GM19025 (cell line): Measurements from ENCODE around the gene RBFOX2.

ENCODE experiments used
- ATAC-seq: cut with Tn5 transposase; IDR thresholded peaks from one replicate; pipeline ENCODE4 v1.9.1; 2021; ENCODE audit warnings: mild to moderate bottlenecking, low read depth, moderate library complexity; ENCODE audit not compliant: unreplicated experiment

Gene RBFOX2

DNA sequence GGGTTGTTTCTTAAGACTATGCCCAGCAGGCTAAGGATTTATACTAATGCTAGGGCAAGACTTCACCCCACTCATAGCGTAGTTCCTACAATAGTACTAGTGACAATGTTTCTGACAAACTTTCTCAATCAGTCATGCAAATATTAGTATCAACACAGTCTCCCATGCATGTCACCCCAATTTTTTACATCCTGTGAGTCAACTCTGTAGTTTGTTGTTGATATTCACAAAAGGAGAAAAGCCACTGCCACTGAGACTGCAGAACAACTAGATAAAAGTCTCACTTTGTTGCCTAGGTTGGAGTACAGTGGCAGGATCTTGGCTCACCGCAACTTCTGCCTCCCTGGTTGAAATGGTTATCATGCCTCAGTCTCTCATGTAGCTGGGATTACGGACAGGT is 155.2 kb downstream of the RBFOX2 start:
- ATAC-seq = no peak

DNA sequence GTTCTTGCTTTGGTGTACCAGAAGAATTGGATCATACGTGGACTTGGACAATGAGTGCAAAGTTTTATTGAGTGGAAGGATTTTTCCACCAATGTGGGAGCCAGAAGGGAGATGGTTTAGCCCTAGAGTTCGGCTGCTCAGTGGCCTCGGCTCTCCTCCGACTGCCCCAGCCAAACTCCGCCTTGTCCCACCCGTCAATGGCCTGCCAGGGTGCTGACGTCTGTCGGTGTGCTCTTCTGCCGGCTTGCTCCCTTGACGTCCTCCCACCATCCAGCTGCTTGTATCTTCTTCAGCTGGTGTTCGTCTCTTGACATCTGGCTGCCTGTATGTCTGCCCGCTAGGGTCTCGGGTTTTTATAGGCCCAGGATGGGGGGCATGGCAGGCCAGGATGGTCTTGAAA is 156.2 kb downstream of the RBFOX2 start:
- ATAC-seq = no peak

DNA sequence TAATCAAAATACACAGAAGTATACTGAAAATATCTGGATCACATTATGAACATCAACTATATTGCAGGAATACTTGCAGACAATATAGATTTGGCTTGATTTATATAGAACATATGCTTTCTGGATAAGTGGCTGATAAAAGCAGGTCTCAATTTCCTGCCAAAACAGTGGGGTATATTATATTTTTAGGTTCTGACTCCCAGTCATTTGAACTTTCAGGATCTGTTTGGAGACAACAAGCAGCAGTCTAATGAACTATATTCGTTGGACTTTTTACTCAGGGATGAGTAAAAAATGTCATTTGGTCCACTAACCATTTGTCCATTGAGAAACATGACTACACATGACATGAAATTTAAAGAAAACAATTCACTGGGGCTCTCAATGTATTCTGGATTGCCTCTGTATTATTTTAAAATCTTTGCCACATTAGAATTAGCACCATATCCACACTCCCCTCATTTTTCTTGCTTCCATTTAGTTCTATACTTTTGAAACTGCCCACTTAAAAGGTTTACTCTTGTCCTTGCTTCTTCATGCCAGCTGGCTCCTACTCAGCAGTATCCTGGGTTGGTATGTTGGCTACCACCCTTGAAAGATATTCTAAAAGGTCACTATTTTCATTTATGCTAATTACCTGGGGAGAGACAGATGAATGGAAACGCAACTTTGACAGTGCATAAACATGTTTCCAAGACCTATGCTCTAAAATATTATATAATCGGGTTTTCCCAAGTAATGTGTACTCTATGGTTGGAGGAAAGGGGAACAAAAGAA is 157.9 kb downstream of the RBFOX2 start:
- no peak for ATAC-seq

DNA sequence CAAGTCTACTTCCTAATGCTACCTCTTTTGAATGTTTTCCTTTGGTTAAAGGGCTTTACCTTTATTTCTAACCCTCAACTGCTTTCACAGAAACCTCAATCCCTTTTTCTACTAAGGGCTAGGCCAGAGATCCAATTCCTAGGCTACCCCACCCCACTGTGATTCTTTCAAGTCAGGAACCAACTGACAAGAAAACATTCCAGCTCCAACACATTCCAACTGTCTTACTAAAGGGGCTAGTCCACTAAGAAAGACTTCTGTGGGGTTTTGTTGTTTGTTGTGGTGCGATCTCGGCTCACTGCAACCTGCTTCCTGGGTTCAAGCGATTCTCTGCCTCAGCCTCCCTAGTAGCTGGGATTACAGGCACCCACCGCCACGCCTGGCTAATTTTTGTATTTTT is 159.7 kb downstream of the RBFOX2 start:
- no peak for ATAC-seq

DNA sequence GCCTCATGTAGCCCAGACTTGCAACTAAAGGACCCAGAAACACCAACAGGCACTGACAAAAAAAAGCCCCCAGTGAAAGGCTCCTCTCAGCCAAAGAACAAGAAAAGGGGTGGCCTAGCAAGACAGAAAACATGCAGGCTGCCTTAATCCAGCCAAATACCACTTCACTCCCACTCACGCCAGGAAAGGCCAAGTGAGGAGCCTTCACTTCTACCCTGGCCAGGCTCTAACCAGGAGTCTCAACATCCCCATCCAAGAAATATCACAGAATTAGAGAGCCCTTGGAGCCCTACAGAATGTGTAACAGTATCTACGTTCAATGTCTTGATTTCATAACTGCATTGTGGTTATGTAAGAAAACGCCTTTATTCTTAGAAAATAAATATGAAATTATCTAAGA is 162.0 kb downstream of the RBFOX2 start:
- no peak for ATAC-seq

DNA sequence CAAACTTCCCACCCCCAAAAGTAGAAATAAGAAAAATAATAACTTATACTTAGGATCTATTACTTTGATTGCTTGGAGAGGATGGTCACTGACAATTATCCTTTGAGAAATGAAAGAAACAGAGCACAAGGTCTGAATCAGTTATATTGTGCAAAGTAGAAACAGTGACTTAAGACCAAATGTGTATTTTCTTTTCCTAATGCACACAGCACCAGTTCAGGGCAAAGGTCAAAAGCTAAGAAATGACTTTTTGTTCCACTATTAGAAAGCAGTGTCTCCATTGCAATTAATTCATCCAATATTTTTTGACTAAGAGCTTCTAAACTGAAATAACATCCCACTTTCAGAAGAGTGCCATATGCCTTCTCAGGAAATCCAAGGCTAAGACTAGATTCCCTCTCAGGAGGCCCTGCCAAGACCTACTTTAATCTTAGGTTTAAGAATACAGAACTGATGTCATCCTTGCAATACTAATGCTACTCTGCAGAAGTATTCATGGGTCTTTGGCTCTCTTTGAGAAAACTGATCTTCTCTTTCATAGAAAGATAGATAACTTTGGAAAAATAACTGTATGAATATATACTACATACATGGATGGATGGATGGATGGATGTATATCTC is 164.0 kb downstream of the RBFOX2 start:
- ATAC-seq = no peak

DNA sequence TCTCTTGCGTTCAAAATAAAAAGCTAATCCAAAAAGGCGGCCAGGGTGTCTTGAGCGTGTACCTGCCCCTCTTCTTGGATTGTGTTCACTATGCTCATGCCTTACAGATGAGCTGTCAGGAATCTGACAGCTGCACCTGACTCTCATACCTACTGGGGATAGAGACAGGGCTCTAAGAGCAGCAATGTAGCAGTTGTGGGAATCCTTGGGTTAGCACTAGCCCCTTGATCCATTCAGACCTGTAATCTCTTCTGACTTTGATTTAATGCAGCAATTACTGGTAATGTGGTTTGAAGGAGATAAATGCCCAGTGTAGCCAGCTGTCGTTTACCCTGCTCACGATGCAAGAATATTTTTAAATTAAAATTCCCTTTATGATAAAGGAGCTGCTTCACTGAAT is 165.2 kb downstream of the RBFOX2 start:
- no peak for ATAC-seq

DNA sequence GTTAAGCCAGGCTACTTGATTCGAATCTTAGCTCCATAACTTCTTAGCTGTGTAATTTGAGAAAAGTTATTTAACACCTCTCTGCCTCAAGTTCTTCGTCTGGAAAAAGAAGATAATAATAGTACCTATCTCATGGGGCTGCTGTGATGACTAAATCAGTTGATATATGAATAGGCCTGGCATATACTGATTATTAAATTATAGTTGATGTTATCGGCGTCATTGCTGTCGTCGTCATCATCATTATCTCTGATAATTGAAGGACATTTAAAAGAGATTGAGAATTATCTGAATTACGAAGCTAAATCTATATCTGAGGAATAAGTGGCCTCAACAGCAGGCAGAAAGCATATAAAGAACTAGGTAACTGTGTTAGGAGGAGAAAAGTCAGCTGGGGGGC is 165.9 kb downstream of the RBFOX2 start:
- no peak for ATAC-seq

DNA sequence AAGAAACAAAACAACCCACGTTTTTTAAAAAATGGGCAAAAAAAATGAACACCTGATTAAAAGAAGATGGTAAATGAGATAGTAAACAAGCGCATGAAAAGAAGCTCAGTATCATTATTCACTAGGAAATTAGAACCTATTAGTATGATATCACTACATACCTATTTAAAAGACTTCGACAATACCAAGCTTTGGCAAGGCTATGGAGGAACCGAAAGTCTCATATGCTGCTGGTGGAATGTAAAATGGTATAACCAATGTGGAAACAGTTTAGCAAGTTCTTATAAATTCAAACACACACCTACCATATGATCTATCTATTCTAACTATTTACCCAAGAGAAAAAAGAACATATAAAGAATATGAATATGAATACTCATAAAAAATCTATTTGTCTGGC is 167.2 kb downstream of the RBFOX2 start:
- no peak for ATAC-seq

DNA sequence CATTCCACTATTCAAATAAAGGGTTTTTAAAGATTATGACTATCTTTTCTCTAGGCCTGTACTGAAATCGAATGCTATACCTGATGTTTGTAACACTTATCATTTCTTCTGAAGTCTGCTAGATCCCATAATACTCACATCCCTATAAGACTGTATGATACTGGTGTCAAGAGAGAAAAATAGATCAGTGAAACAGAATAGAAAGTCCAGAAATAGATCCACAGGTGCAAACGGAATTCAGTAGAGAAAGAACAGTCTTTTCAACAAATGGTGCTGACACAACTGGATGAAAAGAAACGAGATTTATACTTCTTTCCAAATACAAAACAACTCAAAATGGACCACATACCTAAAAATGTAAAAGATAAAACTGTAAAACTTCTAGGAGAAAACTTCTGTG is 167.8 kb downstream of the RBFOX2 start:
- no peak for ATAC-seq

DNA sequence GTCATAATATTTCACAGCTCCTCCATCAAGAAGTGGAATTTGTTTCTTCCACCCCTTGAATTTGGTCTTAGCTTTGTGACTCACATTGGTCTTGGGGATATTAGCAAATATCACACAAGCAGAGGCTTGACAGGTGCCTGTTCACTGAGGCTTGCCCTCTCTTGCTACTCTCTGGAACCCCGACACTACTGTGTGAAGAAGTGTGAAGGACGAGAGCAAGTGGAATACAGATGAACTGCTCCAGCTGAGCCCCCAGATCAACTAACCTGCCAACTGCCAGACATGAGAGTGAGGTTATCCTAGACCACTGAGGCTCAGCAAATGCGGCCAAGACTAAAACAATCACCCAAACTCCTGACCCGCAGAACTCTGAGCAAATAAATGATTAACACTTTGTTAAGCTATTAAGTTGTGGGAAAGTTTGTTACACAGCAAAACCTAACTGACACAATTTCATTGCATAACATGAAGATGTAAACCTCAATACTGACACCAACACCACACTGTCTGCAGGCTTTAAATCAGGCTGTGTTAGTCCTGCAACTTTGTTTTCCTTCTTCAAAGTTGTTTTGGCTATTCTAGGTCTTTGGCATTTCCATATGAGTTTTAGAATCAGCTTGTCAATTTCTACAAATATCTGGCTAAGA is 168.4 kb downstream of the RBFOX2 start:
- no peak for ATAC-seq

DNA sequence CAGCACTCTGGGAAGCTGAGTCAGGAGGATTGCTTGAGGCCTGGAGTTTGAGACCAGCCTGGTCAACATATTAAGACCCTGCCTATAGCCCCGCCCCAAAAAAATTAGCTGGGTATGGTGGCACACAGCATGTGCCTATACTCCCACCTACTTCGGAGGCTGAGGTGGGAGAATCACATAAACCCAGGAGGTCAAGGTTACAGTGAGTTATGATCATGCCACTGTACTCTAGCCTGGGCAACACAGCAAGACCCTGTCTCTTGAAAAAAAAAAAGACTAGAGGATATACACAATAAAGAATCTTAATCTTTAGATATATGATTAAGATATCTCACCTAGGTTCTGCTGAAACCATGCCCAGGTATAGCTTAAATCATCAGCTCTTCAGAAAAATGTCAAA is 174.3 kb downstream of the RBFOX2 start:
- ATAC-seq = no peak

DNA sequence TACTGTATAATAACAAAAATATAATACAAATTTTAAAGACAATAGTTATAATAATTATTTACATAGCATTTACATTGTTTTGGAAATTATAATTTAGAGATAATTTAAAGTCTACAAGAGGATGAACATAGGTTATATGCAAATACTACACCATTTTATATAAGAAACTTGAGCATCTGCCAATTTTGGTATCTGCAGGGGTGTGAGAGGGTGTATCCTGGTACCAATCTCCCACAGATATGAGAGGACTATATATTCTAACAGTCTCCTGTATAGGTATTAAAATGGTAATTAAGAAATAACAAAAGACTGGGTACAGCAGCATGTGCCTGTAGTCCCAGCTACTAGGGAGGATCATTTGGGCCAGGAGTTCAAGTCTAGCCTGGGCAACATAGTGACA is 176.5 kb downstream of the RBFOX2 start:
- ATAC-seq = no peak

DNA sequence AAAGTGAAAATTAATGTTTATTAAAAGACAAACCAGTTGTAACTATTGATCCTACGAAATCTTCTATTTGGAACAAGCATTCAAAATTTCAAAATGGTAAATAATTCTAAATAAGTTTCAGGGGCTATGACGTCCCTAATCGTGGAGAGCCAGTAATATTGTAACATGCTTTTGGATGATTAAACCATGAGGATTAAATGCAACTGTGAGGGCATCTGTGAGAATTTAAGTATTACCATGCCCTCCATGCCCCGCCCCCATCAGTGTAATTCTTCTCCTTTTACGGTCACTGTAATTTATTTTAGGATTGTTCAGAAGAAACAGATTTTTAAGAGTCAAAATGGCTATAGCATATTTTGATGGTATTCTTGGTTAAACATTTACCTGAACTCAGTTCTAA is 177.8 kb downstream of the RBFOX2 start:
- ATAC-seq = no peak

DNA sequence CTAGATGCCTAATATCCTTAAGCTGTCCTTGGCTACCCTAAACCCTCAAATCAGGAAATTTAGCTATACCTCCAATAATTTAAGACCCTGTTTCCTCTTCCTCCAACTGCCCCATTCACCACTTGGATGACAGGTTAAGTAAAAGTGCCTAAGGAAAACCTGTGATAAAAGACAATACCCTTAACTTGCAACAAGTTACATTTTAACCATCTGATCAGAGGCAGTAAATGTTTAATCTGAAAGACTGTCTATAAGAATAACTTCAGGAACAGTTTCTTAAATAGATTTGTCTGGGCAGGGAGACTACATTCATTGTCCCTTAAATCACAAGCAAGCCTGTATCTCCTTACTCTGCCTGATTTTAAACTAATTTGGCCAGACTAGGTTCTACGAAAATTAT is 181.8 kb downstream of the RBFOX2 start:
- no peak for ATAC-seq

DNA sequence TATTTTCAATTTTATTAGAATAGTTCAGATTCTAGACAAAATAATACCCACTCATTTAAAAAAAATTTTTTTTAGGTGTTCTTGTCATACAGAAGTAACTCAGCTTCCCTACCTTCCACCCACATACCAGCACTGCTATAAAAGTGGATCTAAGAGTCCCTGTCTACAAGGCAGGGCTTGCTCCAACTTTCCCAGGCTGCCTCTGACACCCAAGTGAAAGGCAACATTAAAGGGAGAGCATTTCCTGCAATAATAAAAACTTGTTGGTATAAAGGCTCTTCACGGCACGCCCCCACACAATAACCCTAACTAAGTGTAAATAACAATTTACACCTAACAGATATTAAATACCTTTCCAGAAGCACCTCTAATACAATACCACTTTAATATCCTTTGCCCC is 183.7 kb downstream of the RBFOX2 start:
- ATAC-seq = no peak

DNA sequence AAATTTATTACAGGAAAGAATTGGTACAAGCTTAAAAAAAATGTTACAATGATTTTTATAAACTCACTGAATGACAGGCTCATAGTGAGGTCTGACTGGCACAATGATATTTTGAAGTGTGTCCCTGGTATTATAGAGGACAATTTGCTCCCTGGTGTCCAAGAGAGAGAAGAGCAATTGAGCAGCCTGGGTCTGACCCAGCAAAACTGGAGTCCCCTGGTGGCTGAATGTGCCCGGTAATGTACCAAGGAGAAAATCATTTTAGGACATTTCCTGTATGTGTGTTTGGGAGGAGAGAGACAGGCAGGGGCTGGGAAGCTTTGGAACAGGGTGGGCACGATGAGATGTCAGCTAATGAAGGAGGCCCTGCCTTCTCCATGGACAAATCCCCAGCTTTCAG is 185.7 kb downstream of the RBFOX2 start:
- no peak for ATAC-seq

DNA sequence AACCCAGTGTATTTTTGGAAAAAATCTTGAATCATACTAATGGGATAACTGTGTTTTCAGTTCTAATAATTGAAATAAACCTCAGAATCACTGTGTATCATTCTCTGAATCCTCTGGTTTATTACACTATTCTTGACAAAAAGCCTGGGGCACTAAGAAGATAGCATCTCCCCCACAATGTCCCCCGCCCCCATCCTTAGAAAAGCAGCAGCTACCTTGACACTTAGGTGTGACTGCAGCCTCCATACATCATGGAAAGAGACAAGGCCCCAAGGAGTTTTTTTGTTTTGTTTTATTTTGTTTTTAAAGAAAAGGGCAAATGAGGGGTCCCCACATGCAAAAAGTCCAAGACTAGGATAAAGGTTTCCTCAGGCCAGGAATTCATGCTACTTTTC is 186.1 kb downstream of the RBFOX2 start:
- ATAC-seq = no peak

DNA sequence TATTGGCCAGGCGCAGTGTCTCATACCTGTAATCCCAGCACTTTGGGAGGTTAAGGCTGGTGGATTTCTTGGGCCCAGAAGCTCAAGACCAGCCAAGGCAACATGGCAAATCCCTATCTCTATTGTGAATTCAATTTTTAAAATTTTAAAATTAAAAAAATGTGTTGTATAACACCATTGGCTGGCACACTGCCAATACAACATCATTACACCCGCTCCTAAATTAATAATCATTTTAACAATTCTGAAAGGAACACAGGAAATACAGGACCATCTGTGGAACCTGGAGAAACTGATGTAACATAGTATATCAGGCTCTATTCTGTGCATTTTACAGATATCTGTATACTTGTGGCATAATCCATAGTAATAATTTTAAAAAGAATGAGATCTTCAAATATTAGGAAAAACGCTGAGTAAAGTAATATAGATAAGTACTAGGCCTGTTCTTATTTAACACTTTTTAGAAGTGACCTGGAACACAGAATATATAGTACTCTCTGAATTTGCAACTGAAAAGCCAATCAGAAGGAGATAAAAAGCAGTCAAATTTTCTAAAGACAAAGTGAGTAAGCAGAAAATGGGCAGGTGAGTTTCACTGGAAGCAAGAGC is 186.6 kb downstream of the RBFOX2 start:
- ATAC-seq = no peak

DNA sequence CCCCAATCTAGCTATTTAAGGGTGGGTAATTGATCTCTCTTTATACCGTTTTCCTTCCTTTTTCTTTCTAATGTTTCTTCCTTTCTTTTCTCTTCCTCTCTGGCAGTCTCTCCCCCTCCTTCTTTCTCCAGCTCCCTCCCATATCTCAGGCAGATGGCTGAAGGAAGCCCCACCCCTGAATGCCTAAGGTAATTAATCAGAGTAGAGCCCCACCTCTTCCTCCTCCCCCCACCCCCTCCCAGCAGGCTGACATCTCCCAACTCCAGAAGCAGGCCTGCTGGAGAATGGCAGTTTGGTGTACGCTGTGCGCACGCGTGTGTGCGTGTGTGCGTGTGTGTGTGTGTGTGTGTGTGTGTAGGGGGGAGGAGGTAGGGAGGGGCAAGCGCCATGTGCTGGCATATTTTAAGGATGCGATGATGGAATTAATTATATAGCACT is 188.3 kb downstream of the RBFOX2 start:
- no peak for ATAC-seq

DNA sequence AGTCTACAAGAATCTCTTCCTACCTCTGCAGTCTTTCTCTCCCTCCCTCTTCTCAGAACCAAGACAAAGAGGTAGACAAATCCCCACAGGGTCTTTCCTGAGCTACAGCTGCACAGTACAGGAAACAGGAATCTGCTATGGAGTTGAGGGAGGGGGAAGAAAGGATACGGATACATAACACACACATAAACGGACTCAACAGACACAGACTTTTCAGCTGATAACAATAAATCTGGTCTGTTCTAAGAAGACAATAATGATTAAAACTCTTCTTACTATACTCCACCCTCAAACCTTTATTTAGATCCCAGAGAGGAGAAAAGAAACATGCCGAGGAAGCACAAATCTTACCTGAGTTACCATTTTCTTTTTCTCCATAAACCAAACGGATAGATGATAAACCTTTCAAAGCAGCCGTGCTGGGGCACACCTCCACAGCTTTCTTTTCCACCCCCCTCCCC is 188.8 kb downstream of the RBFOX2 start:
- no peak for ATAC-seq
